Measurements from ENCODE around the gene CYB561.

GRCh38 chr17:63488851-63489250 is 42.7 kb upstream of the CYB561 start:
- no peak for TF ChIP-seq CTCF (IDR thresholded peaks at IDR 0.05; ENCODE audit: low read length)
- no peak for TF ChIP-seq EZH2 (optimal IDR thresholded peaks at IDR 0.05; ENCODE audit: low read depth, low read length)
- no peak for TF ChIP-seq EZH2phosphoT487 (IDR thresholded peaks at IDR 0.05; ENCODE audit: low read length)

All from MM.1S (cell line).